SU-DHL-6 (cell line): ENCODE measurements around the gene SEZ6L2.

Source experiments
- H2AFZ ChIP-seq: fragments of 200-600 bp; sonication (generic); 2 replicates; pipeline ENCODE4 v1.6.1; 2014; ENCODE audit warnings: low read depth, mild to moderate bottlenecking, moderate library complexity, mixed read lengths, antibody characterized with exemption, low read length; ENCODE audit not compliant: severe bottlenecking
- H3F3A ChIP-seq: fragments of 200-600 bp; shearing (Covaris generic); 2 replicates; pipeline ENCODE4 v1.6.0; 2016; ENCODE audit warnings: antibody characterized with exemption, mild to moderate bottlenecking; ENCODE audit not compliant: insufficient read depth
- H3K27ac ChIP-seq: fragments of 200-600 bp; sonication (generic); 2 replicates; pipeline ENCODE4 v1.5.1; 2016; ENCODE audit warnings: low read depth, mild to moderate bottlenecking, low read length, moderate library complexity, mixed read lengths
- H3K27me3 ChIP-seq: fragments of 200-600 bp; sonication (generic), shearing (Covaris generic); 2 replicates; pipeline ENCODE4 v1.6.0; 2014; ENCODE audit warnings: mild to moderate bottlenecking, low read length
- H3K36me3 ChIP-seq: fragments of 200-600 bp; sonication (generic); 2 replicates; pipeline ENCODE4 v1.6.1; 2014; ENCODE audit warnings: mild to moderate bottlenecking, low read length, mixed read lengths
- H3K4me2 ChIP-seq: fragments of 300-600, 200-600 bp; shearing (Covaris generic), sonication (generic); 2 replicates; pipeline ENCODE4 v1.6.0; 2014; ENCODE audit warnings: low read length, low read depth, mild to moderate bottlenecking; ENCODE audit not compliant: poor library complexity, severe bottlenecking
- H3K4me3 ChIP-seq: fragments of 200-600 bp; sonication (generic); 2 replicates; pipeline ENCODE4 v1.5.1; 2014; ENCODE audit warnings: antibody characterized with exemption, low read length, mild to moderate bottlenecking, mixed read lengths; ENCODE audit not compliant: insufficient read depth, poor library complexity, severe bottlenecking
- H3K79me2 ChIP-seq: fragments of 200-600 bp; sonication (generic); 2 replicates; pipeline ENCODE4 v1.6.1; 2014; ENCODE audit warnings: mild to moderate bottlenecking, low read length, moderate library complexity; ENCODE audit not compliant: insufficient read depth
- H3K9ac ChIP-seq: fragments of 200-600 bp; sonication (generic); 2 replicates; pipeline ENCODE4 v1.7.0; 2014; ENCODE audit warnings: mild to moderate bottlenecking, low read length
- H3K9me2 ChIP-seq: fragments of 200-600 bp; sonication (generic); replicated peaks from 2 replicates; pipeline ENCODE4 v1.6.1; 2014; ENCODE audit warnings: low read length; ENCODE audit not compliant: insufficient read depth
- H3K9me3 ChIP-seq: fragments of 200-600 bp; sonication (generic); 2 replicates; pipeline ENCODE4 v1.6.1; 2014; ENCODE audit warnings: low read length, mixed read lengths; ENCODE audit not compliant: insufficient read depth
- H4K20me1 ChIP-seq: fragments of 200-600 bp; sonication (generic); 2 replicates; pipeline ENCODE4 v1.6.1; 2014; ENCODE audit warnings: low read depth, mild to moderate bottlenecking, antibody characterized with exemption, low read length, moderate library complexity, mixed read lengths
- EZH2phosphoT487 ChIP-seq: fragments of 200-600 bp; sonication (generic), shearing (Covaris generic); conservative IDR thresholded peaks from 2 replicates; pipeline ENCODE4 v1.6.1; 2018; ENCODE audit warnings: mild to moderate bottlenecking, antibody characterized with exemption, low read length, moderate library complexity, mixed read lengths
- TF ChIP-seq, protein P1 (sequence below): fragments of 200-600 bp; sonication (generic); IDR thresholded peaks from one replicate; pipeline ENCODE4 v1.5.1; 2017; ENCODE audit warnings: antibody characterized with exemption, mild to moderate bottlenecking, low read length, moderate library complexity; ENCODE audit not compliant: insufficient read depth, poor library complexity, severe bottlenecking

Gene SEZ6L2

GRCh38 chr16:29839822-29840221, 59.5 kb downstream of the SEZ6L2 start:
- no peaks in the 10 kb centered on the region for H3K36me3 ChIP-seq
- no peak for TF ChIP-seq EZH2phosphoT487
- TF ChIP-seq, protein P1, sequence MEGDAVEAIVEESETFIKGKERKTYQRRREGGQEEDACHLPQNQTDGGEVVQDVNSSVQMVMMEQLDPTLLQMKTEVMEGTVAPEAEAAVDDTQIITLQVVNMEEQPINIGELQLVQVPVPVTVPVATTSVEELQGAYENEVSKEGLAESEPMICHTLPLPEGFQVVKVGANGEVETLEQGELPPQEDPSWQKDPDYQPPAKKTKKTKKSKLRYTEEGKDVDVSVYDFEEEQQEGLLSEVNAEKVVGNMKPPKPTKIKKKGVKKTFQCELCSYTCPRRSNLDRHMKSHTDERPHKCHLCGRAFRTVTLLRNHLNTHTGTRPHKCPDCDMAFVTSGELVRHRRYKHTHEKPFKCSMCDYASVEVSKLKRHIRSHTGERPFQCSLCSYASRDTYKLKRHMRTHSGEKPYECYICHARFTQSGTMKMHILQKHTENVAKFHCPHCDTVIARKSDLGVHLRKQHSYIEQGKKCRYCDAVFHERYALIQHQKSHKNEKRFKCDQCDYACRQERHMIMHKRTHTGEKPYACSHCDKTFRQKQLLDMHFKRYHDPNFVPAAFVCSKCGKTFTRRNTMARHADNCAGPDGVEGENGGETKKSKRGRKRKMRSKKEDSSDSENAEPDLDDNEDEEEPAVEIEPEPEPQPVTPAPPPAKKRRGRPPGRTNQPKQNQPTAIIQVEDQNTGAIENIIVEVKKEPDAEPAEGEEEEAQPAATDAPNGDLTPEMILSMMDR = no peak

DNA sequence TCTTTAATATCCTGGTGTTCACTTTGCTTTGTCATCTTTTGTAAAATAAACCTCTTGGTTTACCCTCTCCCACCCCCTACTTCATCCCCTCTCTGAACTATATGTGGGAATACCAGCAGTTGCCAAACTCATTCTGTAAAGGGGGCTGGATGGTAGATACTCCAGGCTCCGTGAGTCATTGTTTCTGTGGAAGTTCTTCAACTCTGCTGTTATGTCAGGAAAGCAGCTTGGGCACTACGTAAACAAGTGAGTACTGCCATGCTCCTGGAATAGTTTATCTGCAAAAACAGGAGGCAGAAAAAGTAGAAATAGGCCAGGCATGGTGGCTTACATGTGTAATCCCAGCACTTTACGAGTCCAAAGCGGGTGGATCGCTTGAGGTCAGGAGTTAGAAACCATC, 61.5 kb downstream of the SEZ6L2 start:
- Histone ChIP-seq H3K27me3 (no peaks in the 10 kb centered on the region), H3K9me3 (no peaks in the 10 kb centered on the region), H3F3A (no peaks in the 10 kb centered on the region), H3K27ac (no peak overlapping the region), H3K9me2 (no peaks in the 10 kb centered on the region), H3K4me2 (no peak overlapping the region), H2AFZ (no peak overlapping the region), H3K36me3 (no peaks in the 10 kb centered on the region), H3K4me3 (no peak overlapping the region), H3K79me2 (no peaks in the 10 kb centered on the region), H3K9ac (no peak overlapping the region), H4K20me1 (no peaks in the 10 kb centered on the region)
- no peak for TF ChIP-seq EZH2phosphoT487
- TF ChIP-seq, protein P1 = no peak

More at GRCh38 chr16:29839822-29840221, 59.5 kb downstream of the SEZ6L2 start:
- Histone ChIP-seq H3K4me2 (no peak overlapping the region), H2AFZ (no peak overlapping the region), H3K9ac (no peak overlapping the region), H3K27ac (no peak overlapping the region), H3F3A (no peaks in the 10 kb centered on the region), H3K9me2 (no peaks in the 10 kb centered on the region), H3K79me2 (no peaks in the 10 kb centered on the region), H4K20me1 (no peaks in the 10 kb centered on the region), H3K4me3 (no peak overlapping the region), H3K9me3 (no peaks in the 10 kb centered on the region), H3K27me3 (no peaks in the 10 kb centered on the region)

DNA sequence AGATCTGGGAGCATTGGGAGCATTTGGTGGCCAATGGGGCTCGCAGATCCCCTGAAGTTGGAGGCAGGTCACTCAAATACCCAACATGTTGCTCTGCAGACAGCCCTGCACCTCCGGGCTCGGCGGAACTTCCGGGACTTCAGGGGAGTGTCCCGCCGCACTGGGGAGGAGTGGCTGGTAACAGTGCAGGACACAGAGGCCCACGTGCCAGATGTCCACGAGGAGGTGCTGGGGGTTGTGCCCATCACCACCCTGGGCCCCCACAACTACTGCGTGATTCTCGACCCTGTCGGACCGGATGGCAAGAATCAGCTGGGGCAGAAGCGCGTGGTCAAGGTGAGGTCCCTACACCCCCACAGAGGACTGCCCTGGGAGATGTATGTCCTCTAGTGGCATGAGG, 62.7 kb downstream of the SEZ6L2 start:
- Histone ChIP-seq H3F3A (no peaks in the 10 kb centered on the region), H3K9ac (no peak overlapping the region), H3K27me3 (no peaks in the 10 kb centered on the region), H3K4me2 (no peak overlapping the region), H3K9me3 (no peaks in the 10 kb centered on the region), H3K79me2 (no peaks in the 10 kb centered on the region), H3K36me3 (no peaks in the 10 kb centered on the region), H3K27ac (no peak overlapping the region), H2AFZ (no peak overlapping the region), H4K20me1 (no peaks in the 10 kb centered on the region), H3K4me3 (no peak overlapping the region), H3K9me2 (no peaks in the 10 kb centered on the region)
- TF ChIP-seq EZH2phosphoT487 = no peak
- TF ChIP-seq, protein P1 = no peak
